Hematopoietic multipotent progenitor cell treated with erythropoietin and hydrocortisone succinate and interleukin-3 and kit ligand, for 15 days (in vitro differentiated cells): ENCODE measurements around the gene CANX.
A peak's percentile ranks its signal among the peaks of the same experiment; 100 is the strongest.
"Not testable (repeated sequence)": the region's sequence is repeated elsewhere in the genome, so short reads cannot be mapped to it uniquely, and the experiment has no call there.

Source experiments
- DNase-seq: peaks from one replicate; pipeline ENCODE4 v3.0.0-alpha.2; 2015; ENCODE audit warnings: low spot score

The CANX gene

GRCh38 chr5:179699616-179700237 lies 960 bp downstream of the CANX start:
- DNase-seq: peak; percentile 27

- peak; percentile 51 for DNase-seq
These were observed 1.7 kb downstream of the CANX start for GRCh38 chr5:179700401-179700918.

GRCh38 chr5:179716286-179716685 lies 17.5 kb downstream of the CANX start:
- peak; percentile 36 for DNase-seq

GRCh38 chr5:179720222-179720621 lies 21.5 kb downstream of the CANX start:
- no peak for DNase-seq

- no peak for DNase-seq
These were observed 25.4 kb downstream of the CANX start for GRCh38 chr5:179724163-179724562.

- DNase-seq: no peak
These were observed 28.3 kb downstream of the CANX start for GRCh38 chr5:179727106-179727505.

- no peak for DNase-seq
These were observed 30.5 kb downstream of the CANX start for GRCh38 chr5:179729303-179729702.

GRCh38 chr5:179729727-179730126 lies 31.0 kb downstream of the CANX start:
- no peak for DNase-seq

- no peak for DNase-seq
These were observed 31.6 kb downstream of the CANX start for GRCh38 chr5:179730356-179730755.

GRCh38 chr5:179730852-179731251 lies 32.1 kb downstream of the CANX start:
- DNase-seq: no peak

GRCh38 chr5:179731791-179732411 lies 33.1 kb downstream of the CANX start:
- DNase-seq: no peak

GRCh38 chr5:179732412-179732917 lies 33.7 kb downstream of the CANX start, which contains the start of gene MAML1:
Gene MAML1, plus strand, starts transcription at chr5:179732822. Its CDS starts 291 bp downstream, at chr5:179733113.
- peak; percentile 100 for DNase-seq

- DNase-seq: peak; percentile 40
These were observed 34.4 kb downstream of the CANX start for GRCh38 chr5:179732918-179733771.

- DNase-seq: no peak
These were observed 35.0 kb downstream of the CANX start for GRCh38 chr5:179733772-179734126.

GRCh38 chr5:179734536-179735164 lies 35.9 kb downstream of the CANX start:
- DNase-seq: no peak

GRCh38 chr5:179738742-179739141 lies 40.0 kb downstream of the CANX start:
- no peak for DNase-seq

GRCh38 chr5:179744106-179744505 lies 45.3 kb downstream of the CANX start:
- DNase-seq: not testable (repeated sequence)

GRCh38 chr5:179746872-179747271 lies 48.1 kb downstream of the CANX start:
- DNase-seq: no peak

- no peak for DNase-seq
These were observed 49.0 kb downstream of the CANX start for GRCh38 chr5:179747811-179748210.

GRCh38 chr5:179749857-179750508 lies 51.2 kb downstream of the CANX start:
- DNase-seq: no peak

- DNase-seq: no peak
These were observed 55.2 kb downstream of the CANX start for GRCh38 chr5:179753971-179754370.

- DNase-seq: no peak
These were observed 56.3 kb downstream of the CANX start for GRCh38 chr5:179755022-179755421.
